GM12801 (cell line): Measurements from ENCODE around the gene PPIG.

Experiments
- TF ChIP-seq, protein P1 (sequence below): IDR thresholded peaks from one replicate; pipeline ENCODE4 v1.5.1; 2011; ENCODE audit warnings: control low read depth; ENCODE audit not compliant: insufficient read length; ENCODE audit errors: extremely low read depth

Gene PPIG

DNA sequence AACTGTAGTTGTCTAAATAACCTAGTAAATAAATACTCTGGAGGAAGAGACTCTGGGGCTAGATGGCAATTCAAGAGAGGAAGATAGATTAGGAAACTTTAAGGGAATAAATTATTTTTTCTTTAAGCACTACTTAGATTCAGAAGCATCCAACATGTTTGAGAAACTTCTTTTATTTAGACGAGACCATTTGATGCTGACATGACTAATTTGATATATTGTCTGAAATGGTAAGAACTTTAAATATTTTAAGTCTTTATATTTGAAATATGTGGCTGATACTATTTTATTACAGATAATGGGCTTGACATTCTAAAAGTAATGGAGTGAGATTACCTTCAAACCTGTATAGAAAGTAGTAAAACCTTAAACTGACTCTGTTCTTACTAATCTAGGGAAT is 36.4 kb downstream of the PPIG start:
- TF ChIP-seq, protein P1, sequence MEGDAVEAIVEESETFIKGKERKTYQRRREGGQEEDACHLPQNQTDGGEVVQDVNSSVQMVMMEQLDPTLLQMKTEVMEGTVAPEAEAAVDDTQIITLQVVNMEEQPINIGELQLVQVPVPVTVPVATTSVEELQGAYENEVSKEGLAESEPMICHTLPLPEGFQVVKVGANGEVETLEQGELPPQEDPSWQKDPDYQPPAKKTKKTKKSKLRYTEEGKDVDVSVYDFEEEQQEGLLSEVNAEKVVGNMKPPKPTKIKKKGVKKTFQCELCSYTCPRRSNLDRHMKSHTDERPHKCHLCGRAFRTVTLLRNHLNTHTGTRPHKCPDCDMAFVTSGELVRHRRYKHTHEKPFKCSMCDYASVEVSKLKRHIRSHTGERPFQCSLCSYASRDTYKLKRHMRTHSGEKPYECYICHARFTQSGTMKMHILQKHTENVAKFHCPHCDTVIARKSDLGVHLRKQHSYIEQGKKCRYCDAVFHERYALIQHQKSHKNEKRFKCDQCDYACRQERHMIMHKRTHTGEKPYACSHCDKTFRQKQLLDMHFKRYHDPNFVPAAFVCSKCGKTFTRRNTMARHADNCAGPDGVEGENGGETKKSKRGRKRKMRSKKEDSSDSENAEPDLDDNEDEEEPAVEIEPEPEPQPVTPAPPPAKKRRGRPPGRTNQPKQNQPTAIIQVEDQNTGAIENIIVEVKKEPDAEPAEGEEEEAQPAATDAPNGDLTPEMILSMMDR, result no peak

GRCh38 chr2:169623235-169623634 is 39.1 kb downstream of the PPIG start:
- TF ChIP-seq, protein P1, result no peak

- TF ChIP-seq, protein P1, result no peak
Measured at GRCh38 chr2:169625781-169626180, 41.6 kb downstream of the PPIG start.

GRCh38 chr2:169636440-169637097 is 52.4 kb downstream of the PPIG start:
- TF ChIP-seq, protein P1, result no peak

- TF ChIP-seq, protein P1, result no peak
Measured at GRCh38 chr2:169637620-169638019, 53.5 kb downstream of the PPIG start.

- TF ChIP-seq, protein P1, result no peak
Measured at GRCh38 chr2:169640104-169640503, 56.0 kb downstream of the PPIG start.

DNA sequence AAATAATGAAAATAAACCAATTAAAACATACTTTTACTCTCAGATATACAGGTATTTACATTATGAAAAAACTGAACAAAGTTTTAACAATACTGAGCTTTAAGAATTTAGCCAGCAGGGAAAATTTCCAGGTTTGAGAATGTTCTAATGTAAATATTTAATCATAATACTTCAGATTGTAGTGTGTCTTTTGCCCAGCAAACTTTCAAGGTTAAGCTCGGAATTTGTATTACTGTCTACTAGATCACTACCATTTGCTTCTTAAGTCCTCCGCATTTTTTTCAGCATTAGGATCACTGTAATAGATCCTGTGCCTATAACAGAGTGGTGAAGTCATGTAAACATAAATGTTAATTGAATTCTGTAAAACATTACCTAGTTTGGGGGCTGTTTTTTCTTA is 57.3 kb downstream of the PPIG start:
- TF ChIP-seq, protein P1, result no peak
